Choroid plexus epithelial cell (primary cell): ENCODE measurements around the gene CIAO3.

ENCODE experiments used
- DNase-seq: peaks from one replicate; pipeline ENCODE4 v3.0.0-alpha.2; 2010; ENCODE audit warnings: low read depth
- H3K4me3 ChIP-seq: 2 replicates; pipeline ENCODE4 v1.5.1; 2011; ENCODE audit warnings: low read depth, mild to moderate bottlenecking, control low read depth, low read length, moderate library complexity
- TF ChIP-seq, protein P1 (sequence below): conservative IDR thresholded peaks from 2 replicates; pipeline ENCODE4 v1.5.1; 2011; ENCODE audit warnings: low read depth, mild to moderate bottlenecking, control low read depth, inconsistent platforms, low read length, moderate library complexity

CIAO3 gene

GRCh38 chr16:785563-786535 lies 45.1 kb upstream of the CIAO3 start:
- DNase-seq = peak; percentile 57
- TF ChIP-seq, protein P1, sequence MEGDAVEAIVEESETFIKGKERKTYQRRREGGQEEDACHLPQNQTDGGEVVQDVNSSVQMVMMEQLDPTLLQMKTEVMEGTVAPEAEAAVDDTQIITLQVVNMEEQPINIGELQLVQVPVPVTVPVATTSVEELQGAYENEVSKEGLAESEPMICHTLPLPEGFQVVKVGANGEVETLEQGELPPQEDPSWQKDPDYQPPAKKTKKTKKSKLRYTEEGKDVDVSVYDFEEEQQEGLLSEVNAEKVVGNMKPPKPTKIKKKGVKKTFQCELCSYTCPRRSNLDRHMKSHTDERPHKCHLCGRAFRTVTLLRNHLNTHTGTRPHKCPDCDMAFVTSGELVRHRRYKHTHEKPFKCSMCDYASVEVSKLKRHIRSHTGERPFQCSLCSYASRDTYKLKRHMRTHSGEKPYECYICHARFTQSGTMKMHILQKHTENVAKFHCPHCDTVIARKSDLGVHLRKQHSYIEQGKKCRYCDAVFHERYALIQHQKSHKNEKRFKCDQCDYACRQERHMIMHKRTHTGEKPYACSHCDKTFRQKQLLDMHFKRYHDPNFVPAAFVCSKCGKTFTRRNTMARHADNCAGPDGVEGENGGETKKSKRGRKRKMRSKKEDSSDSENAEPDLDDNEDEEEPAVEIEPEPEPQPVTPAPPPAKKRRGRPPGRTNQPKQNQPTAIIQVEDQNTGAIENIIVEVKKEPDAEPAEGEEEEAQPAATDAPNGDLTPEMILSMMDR = peak; percentile 73
- no peak overlapping the region for H3K4me3 ChIP-seq

GRCh38 chr16:784431-784830 lies 43.6 kb upstream of the CIAO3 start:
- no peak overlapping the region for H3K4me3 ChIP-seq
- no peak for DNase-seq
- TF ChIP-seq, protein P1 = no peak

DNA sequence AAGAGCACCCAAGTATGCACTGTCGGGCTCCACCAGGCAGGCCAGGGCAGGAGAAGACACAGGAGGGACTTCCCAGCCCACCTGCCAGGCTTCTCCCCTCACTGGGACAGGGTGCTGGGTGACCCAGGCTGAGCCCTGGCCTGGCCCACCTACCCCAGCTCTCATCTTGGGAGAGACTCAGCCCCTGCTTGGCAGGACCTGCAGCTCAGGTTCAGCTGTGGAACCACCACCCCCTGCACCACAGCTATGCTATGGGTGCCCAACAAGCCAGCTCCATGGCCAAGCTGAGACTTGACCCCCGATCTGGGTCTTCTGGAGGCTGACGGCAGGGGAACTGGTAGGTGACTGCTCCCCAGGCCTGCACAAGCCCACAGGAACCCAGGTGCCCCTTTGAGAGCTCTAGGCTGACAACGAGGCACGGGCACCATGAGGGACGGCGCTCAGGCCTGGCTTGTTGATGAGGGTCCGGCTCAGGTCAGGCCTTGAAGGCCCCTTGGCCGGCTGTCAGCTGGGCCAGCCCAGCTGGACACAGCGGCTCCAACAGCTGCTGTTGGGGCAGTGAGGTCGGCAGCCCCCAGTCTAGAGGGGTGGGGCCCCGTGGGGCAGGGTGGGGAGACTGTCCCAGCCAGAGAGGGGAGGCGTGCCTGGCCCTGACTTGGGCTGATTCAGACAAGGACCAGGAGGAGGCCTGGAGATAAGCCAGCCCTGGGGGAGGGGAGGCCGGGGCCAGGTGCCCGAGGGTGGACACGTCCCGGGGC lies 42.8 kb upstream of the CIAO3 start:
- TF ChIP-seq, protein P1 = no peak
- no peak overlapping the region for H3K4me3 ChIP-seq
- DNase-seq = no peak

- TF ChIP-seq, protein P1 = no peak
- no peak overlapping the region for H3K4me3 ChIP-seq
- DNase-seq = no peak
Observed at GRCh38 chr16:782766-783403, 42.1 kb upstream of the CIAO3 start.

- TF ChIP-seq, protein P1 = no peak
- no peak overlapping the region for H3K4me3 ChIP-seq
- DNase-seq = no peak
Observed at GRCh38 chr16:782258-782657, 41.5 kb upstream of the CIAO3 start.

GRCh38 chr16:781346-782010 lies 40.7 kb upstream of the CIAO3 start:
- H3K4me3 ChIP-seq = no peak overlapping the region
- TF ChIP-seq, protein P1 = no peak
- DNase-seq = no peak
